HG03565 (cell line): ENCODE data around the gene CR1.
"Not testable (repeated sequence)": the region's sequence is repeated elsewhere in the genome, so short reads cannot be mapped to it uniquely, and the experiment has no call there.

Experiments
- ATAC-seq: cut with Tn5 transposase; IDR thresholded peaks from one replicate; pipeline ENCODE4 v1.9.1; 2021; ENCODE audit warnings: mild to moderate bottlenecking, moderate library complexity; ENCODE audit not compliant: unreplicated experiment

CR1 gene

GRCh38 chr1:207502726-207503125, 6.8 kb downstream of the CR1 start:
- no peak for ATAC-seq

DNA sequence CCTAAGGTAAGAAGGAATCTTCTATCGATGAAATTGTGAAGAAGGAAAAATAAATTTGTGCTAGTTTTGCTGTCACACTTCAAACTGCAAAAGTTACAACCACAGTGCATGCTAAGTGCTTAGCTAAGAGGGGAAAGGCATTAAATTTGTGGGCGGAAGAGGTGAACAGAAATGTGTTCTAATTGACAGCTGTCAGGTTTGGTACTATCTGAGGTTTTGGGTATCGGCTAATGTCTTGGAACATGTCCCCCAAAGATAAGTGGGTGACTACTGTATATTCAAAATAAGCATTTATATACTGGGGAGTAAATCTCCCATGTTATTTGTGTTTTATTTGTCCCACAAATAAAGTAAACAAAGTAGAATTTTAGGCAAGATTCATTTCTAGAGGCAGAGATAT, 8.0 kb downstream of the CR1 start:
- no peak for ATAC-seq

DNA sequence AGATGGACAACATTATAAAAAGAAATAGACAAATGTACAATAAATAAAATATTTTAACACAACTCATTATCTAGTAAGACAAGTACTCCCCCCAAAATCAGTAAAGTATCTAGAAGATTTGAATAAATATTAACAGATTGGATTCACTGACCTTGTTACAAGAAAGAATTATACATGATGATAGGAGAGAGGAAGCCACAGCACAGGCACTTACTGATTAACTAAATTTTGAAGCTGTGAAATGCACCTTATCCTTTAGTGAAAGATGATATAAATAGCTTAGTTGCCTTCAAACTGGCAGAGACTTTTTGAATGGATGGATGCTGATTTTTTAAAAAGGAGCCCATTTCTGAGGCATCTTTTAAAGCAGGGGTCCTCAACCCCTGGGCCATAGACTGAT, 8.5 kb downstream of the CR1 start:
- no peak for ATAC-seq

- ATAC-seq, result no peak
Measured at GRCh38 chr1:207510444-207510843, 14.5 kb downstream of the CR1 start.

- no peak for ATAC-seq
Measured at GRCh38 chr1:207514890-207515289, 18.9 kb downstream of the CR1 start.

DNA sequence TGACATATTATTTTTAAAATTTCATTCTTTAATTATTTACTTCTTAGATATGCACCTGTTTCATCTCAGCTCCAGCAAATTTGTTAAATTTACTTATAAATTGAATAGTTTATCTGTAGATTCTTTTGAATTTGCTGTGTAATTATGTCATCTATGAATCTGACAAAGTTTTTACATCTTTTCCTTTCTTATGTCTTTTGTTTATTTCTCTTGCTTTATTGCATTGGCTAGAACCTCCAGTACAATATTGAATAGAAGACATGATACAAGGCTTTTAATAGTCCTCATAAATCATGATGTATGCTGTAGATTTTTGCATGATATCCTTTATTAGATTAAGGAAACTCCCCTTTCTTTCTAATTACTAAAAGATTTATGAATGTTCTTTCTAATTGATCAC, 20.8 kb downstream of the CR1 start:
- no peak for ATAC-seq

- ATAC-seq, result no peak
Measured at GRCh38 chr1:207518608-207519236, 22.8 kb downstream of the CR1 start.

DNA sequence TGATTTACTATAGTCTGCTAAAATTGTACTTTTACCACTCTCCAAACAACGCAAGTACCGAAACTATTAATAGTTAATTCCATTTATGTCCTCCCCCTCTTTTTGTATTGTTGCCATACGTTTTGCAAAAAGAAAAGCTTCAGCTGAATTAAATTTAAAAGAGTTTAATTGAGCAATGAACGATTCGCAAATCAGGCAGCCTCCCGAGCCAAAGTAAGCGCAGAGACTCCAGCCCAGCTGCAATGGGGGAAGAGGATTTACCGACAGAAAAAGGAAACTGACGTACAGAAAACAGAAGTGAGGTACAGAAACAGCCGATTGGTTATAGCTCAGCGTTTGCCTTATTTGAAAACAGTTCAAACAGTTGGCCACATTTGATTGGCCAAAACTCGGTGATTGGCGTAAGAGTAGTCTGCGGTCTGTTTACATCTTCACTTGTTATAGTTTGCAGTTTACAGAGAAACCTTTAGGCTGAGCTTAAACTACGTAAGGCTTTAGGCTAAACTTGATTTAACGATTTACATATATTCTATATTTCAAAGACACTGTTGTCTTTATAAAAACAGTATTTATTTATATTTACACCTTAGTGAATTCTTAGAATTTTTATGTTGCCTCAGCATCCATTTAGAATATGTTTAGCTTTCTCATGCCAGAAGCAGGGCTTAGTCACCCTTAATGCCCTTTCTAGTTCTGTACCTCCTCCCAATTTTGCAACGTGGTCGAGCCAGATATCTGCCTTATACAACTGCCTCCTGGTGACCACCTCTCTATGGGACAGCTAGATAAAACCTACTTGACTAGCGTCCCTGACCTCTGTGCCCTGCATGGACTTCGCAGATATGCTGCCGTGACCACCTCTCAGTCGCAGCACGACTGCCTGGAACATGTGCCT, 23.8 kb downstream of the CR1 start:
- no peak for ATAC-seq

- not testable (repeated sequence) for ATAC-seq
Measured at GRCh38 chr1:207520400-207521345, 24.7 kb downstream of the CR1 start.

DNA sequence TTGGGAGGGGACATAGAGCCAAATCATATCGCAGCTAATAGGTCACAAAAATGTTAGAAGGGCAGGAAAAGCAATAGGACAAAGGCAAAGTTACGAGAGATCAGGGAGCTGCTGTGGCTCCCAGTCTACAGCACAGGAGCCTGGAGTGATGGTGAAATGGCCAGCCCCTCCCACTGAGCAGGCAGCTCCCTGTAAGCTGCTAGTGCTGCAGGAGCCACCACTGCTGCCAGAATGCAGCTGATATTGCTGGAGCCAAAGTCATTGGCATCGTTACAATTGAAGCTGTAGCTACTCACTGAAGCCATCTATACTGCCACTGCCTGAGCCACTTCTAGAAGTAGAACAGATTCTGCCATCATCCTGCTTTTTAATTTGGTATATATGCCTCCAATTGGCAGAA, 29.3 kb downstream of the CR1 start:
- ATAC-seq, result not testable (repeated sequence)

DNA sequence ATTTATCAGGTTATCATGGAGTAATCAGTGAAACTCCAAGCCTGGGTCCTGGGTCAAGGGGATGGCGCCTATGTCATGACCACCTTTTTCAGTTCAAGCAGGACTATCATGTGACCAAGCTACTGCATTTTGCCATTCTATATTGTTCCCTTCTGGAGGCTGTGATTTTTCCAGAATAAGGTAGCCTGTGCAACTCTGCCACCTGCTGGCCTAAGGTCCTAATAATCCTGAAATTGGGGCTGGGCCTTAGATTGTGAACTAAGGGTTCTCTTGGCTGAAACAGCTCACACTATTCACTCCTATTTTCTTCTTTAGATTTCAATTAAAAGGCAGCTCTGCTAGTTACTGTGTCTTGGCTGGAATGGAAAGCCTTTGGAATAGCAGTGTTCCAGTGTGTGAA, 32.4 kb downstream of the CR1 start:
- ATAC-seq, result not testable (repeated sequence)

GRCh38 chr1:207536263-207536662, 40.3 kb downstream of the CR1 start:
- ATAC-seq, result not testable (repeated sequence)

DNA sequence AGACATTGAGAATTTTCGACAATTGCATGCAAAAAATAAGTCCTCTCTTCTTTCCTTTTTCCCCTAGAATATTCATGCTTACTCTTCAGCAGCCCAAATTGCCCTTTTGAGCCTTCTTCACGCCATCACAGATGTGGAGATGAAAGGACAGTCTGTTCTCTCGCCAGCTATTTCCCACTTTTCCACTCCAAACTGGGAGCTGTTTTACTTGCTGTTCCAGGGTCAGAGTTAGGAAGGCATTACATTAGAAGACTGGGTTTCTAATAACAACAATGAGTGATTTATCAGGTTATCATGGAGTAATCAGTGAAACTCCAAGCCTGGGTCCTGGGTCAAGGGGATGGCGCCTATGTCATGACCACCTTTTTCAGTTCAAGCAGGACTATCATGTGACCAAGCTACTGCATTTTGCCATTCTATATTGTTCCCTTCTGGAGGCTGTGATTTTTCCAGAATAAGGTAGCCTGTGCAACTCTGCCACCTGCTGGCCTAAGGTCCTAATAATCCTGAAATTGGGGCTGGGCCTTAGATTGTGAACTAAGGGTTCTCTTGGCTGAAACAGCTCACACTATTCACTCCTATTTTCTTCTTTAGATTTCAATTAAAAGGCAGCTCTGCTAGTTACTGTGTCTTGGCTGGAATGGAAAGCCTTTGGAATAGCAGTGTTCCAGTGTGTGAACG, 50.9 kb downstream of the CR1 start:
- not testable (repeated sequence) for ATAC-seq

DNA sequence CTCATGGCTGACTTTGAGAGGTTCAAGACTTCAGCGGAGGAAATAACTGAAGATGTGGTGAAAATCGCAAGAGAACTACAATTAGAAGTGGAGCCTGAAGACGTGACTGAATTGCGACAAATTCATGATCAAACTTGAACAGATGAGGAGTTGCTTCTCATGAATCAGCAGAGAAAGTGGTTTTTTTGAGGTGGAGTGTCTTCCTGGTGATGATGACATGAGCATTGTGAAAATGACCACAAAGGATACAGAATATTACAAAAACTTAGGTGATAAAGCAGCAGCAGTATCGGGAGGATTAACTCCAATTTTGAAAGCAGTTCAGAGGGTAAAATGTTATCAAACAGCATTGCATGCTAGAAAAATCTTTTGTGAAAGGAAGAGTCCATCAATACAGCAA, 58.9 kb downstream of the CR1 start:
- not testable (repeated sequence) for ATAC-seq

DNA sequence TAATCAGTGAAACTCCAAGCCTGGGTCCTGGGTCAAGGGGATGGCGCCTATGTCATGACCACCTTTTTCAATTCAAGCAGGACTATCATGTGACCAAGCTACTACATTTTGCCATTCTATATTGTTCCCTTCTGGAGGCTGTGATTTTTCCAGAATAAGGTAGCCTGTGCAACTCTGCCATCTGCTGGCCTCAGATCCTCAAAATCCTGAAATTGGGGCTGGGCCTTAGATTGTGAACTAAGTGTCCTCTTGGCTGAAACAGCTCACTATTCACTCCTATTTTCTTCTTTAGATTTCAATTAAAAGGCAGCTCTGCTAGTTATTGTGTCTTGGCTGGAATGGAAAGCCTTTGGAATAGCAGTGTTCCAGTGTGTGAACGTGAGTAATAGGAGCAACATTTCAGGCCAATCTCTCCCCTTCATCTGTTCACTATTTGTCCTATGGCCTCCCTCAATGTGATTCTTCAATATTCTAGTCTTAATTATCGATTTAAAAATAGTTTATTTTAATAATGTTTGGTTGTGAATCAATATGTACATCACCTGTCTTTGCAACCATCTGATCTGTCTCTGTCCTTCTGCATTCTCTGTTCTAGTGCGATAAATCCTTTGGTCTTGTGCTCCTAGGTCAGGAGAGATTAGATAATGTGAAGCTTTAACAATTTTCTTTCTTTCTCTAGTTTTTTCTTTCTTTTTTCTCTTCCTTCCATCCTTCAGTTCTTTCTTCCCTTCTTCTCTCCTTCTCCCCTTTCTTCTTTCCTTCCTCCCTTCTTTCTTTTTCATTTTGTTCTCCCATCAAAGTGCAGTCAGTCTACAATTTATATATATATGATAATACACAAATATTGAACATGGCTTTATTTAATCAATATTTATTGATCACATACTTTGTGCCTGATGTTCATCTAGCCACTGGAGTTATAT, 69.8 kb downstream of the CR1 start:
- ATAC-seq, result no peak

GRCh38 chr1:207571926-207572325, 76.0 kb downstream of the CR1 start:
- not testable (repeated sequence) for ATAC-seq

DNA sequence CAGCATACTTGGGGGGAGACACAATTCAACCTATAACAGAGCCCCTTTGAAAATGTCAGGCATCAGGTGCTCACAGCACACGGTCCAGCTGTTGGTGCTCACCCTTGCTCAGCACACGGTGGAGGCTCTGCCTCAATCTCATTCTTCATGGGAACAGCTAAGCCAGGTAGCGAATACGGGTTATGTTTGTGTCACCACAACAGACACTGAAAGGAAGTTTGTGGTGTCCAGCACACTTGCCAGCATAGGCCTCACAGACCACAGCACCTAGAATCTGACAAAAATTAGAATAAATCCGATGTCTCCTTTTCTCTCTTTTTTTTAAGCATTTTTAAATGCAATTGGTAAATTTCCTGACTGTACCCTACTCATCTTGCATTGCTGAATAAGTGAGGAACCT, 77.1 kb downstream of the CR1 start:
- ATAC-seq, result not testable (repeated sequence)

DNA sequence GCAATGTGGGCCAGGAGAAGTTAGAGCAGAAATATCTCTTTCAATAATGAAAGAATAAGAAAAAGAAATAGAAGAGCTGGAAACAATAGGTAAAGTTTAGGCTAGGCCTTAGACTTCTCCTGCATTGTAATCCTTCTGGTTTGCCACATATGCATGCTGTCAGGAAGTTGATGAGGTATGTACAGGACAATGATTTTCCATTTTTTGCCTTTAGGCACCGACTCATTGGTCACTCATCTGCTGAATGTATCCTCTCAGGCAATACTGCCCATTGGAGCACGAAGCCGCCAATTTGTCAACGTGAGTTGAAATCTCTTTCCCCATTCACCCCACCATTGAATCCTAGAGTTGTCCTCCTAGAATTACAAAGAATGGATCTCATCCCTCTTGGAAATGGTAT, 79.4 kb downstream of the CR1 start:
- ATAC-seq, result not testable (repeated sequence)

DNA sequence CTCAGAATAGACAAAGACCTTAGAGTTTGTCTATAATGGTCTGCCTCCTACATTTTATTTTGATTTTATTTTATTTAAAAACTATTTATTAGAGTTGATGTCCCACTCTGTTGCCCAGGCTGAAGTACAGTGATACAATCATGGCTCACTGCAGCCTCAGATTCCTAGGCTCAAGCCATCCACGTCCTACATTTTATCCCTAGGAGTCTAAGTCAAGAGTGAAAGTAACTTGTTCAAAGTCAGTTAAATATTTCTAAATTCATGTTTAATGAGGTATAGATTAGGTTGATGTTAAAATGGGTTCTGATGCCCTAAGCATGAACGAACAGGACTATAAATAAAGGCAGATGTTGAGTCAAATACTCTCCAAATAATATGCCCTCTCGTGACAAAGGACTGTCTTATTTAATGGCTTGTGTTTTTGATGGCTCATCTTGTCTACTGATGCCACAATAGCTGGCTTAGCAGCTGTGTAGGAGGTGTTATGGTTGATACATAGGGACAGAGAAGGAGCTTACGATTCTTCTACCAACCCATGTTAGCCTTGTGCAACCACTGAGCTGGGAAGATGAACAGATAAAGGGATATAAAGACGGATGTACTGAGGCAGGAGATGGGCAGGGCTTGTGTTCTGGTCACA, 83.0 kb downstream of the CR1 start:
- no peak for ATAC-seq
